ENCODE data around the gene GLYATL3.

The GLYATL3 gene

GRCh38 chr6:49570474-49571079 lies 70.9 kb downstream of the GLYATL3 start:
- FAIRE-seq: no peak
- no peak for TF ChIP-seq POU2F2 (IDR thresholded peaks at IDR 0.05; ENCODE audit: low read depth, low read length)
- TF ChIP-seq PAX5 (IDR thresholded peaks at IDR 0.05; ENCODE audit: insufficient read depth, low read length, severe bottlenecking): no peak
- no peak for TF ChIP-seq SPI1 (IDR thresholded peaks at IDR 0.05; ENCODE audit: low read depth, low read length)
- no peak for TF ChIP-seq TAF1 (IDR thresholded peaks at IDR 0.05; ENCODE audit: low read depth, low read length)
- no peak for TF ChIP-seq POLR2A (IDR thresholded peaks at IDR 0.05; ENCODE audit: low read depth, low read length)
- no peak for TF ChIP-seq POLR2AphosphoS5 (IDR thresholded peaks at IDR 0.05; ENCODE audit: low read depth, low read length)
- DNase-seq (ENCODE audit: insufficient read length, low spot score): no peak

GRCh38 chr6:49576618-49577017 lies 76.9 kb downstream of the GLYATL3 start:
- no peak for DNase-seq (ENCODE audit: insufficient read length, low spot score)
- FAIRE-seq: no peak
- TF ChIP-seq PAX5 (IDR thresholded peaks at IDR 0.05; ENCODE audit: insufficient read depth, low read length, severe bottlenecking): no peak
- TF ChIP-seq POU2F2 (IDR thresholded peaks at IDR 0.05; ENCODE audit: low read depth, low read length): no peak
- no peak for TF ChIP-seq TAF1 (IDR thresholded peaks at IDR 0.05; ENCODE audit: low read depth, low read length)
- no peak for TF ChIP-seq POLR2A (IDR thresholded peaks at IDR 0.05; ENCODE audit: low read depth, low read length)
- no peak for TF ChIP-seq SPI1 (IDR thresholded peaks at IDR 0.05; ENCODE audit: low read depth, low read length)
- no peak for TF ChIP-seq POLR2AphosphoS5 (IDR thresholded peaks at IDR 0.05; ENCODE audit: low read depth, low read length)

All from GM12891 (cell line).